DND-41 (cell line): ENCODE results near the gene CAT.

Experiments
- ATAC-seq: fragments of 200-7000 bp; cut with Tn5 transposase; 3 replicates; pipeline ENCODE4 v1.9.1; 2021; ENCODE audit warnings: low read depth; ENCODE audit not compliant: insufficient read depth
- DNase-seq: peaks from one replicate; pipeline ENCODE4 v3.0.0-alpha.2; 2020
- H2AFZ ChIP-seq: 2 replicates; pipeline ENCODE4 v1.6.0; 2012; ENCODE audit warnings: low read depth, low read length
- H3K27ac ChIP-seq: 2 replicates; pipeline ENCODE4 v1.5.1; 2012; ENCODE audit warnings: low read length, inconsistent platforms
- H3K27me3 ChIP-seq: fragments of 200-600 bp; sonication (generic); 2 replicates; pipeline ENCODE4 v1.6.0; 2012; ENCODE audit warnings: low read length, mild to moderate bottlenecking, inconsistent platforms; ENCODE audit not compliant: insufficient read depth, poor library complexity
- H3K36me3 ChIP-seq: 2 replicates; pipeline ENCODE4 v1.5.1; 2012; ENCODE audit warnings: low read length, inconsistent platforms; ENCODE audit not compliant: insufficient read depth
- H3K4me1 ChIP-seq: 2 replicates; pipeline ENCODE4 v1.5.1; 2012; ENCODE audit warnings: mild to moderate bottlenecking, low read length; ENCODE audit not compliant: insufficient read depth
- H3K4me2 ChIP-seq: 2 replicates; pipeline ENCODE4 v1.6.0; 2012; ENCODE audit warnings: mild to moderate bottlenecking, moderate library complexity, low read length, inconsistent platforms; ENCODE audit not compliant: insufficient read depth
- H3K4me3 ChIP-seq, 2 experiments: fragments of 200-600 bp in 1 of 2; shearing (Covaris generic) in 1 of 2; 2 replicates each; pipeline ENCODE4 v1.5.1; 2012 to 2016; ENCODE audit warnings: inconsistent platforms in 2 of 2, low read length in 2 of 2, mild to moderate bottlenecking in 2 of 2, low read depth in 1 of 2, moderate library complexity in 1 of 2
- H3K79me2 ChIP-seq: 2 replicates; pipeline ENCODE4 v1.6.0; 2012; ENCODE audit warnings: low read length, inconsistent platforms; ENCODE audit not compliant: insufficient read depth
- H3K9ac ChIP-seq: 2 replicates; pipeline ENCODE4 v1.6.0; 2012; ENCODE audit warnings: low read depth, mild to moderate bottlenecking, inconsistent platforms, low read length, moderate library complexity
- H3K9me3 ChIP-seq: 2 replicates; pipeline ENCODE4 v1.5.1; 2012; ENCODE audit warnings: low read length, moderate library complexity, mild to moderate bottlenecking, inconsistent platforms; ENCODE audit not compliant: insufficient read depth, severe bottlenecking
- H4K20me1 ChIP-seq: 2 replicates; pipeline ENCODE4 v1.6.0; 2012; ENCODE audit warnings: low read length; ENCODE audit not compliant: insufficient read depth
- CTCF ChIP-seq: IDR thresholded peaks from 2 replicates; pipeline ENCODE4 v1.5.1; 2012; ENCODE audit warnings: borderline replicate concordance, low read length, moderate library complexity, mild to moderate bottlenecking; ENCODE audit not compliant: poor library complexity, severe bottlenecking; ENCODE audit errors: extremely low read depth
- EZH2 ChIP-seq: IDR thresholded peaks from 3 replicates; pipeline ENCODE4 v1.6.1; 2012; ENCODE audit warnings: borderline replicate concordance, low read depth, mild to moderate bottlenecking, moderate library complexity, low read length, inconsistent platforms; ENCODE audit not compliant: severe bottlenecking

CAT gene

GRCh38 chr11:34397120-34397519 is 41.6 kb upstream of the CAT start:
- H2AFZ ChIP-seq, result no peak overlapping the region
- no peak overlapping the region for H3K4me3 ChIP-seq
- H3K79me2 ChIP-seq, result no peaks in the 10 kb centered on the region
- no peak for DNase-seq
- peaks cover 4% of the 10 kb centered on the region for H3K27me3 ChIP-seq
- no peak overlapping the region for H3K4me2 ChIP-seq
- H4K20me1 ChIP-seq, result no peaks in the 10 kb centered on the region
- ATAC-seq, result no peak
- no peaks in the 10 kb centered on the region for H3K9me3 ChIP-seq
- TF ChIP-seq EZH2, result no peak
- TF ChIP-seq CTCF, result no peak
- no peaks in the 10 kb centered on the region for H3K4me1 ChIP-seq
- H3K36me3 ChIP-seq, result no peaks in the 10 kb centered on the region
- H3K9ac ChIP-seq, result no peak overlapping the region
- H3K27ac ChIP-seq, result no peak overlapping the region

- no peak overlapping the region for H3K4me2 ChIP-seq
- H3K27me3 ChIP-seq, result peaks cover 4% of the 10 kb centered on the region
- H3K36me3 ChIP-seq, result no peaks in the 10 kb centered on the region
- no peak overlapping the region for H3K9ac ChIP-seq
- H3K4me3 ChIP-seq, result no peak overlapping the region
- no peak overlapping the region for H2AFZ ChIP-seq
- no peaks in the 10 kb centered on the region for H3K9me3 ChIP-seq
- H3K27ac ChIP-seq, result no peak overlapping the region
- H3K79me2 ChIP-seq, result no peaks in the 10 kb centered on the region
- H3K4me1 ChIP-seq, result no peaks in the 10 kb centered on the region
- no peaks in the 10 kb centered on the region for H4K20me1 ChIP-seq
- DNase-seq, result no peak
- TF ChIP-seq EZH2, result no peak
- TF ChIP-seq CTCF, result no peak
- ATAC-seq, result no peak
Measured at GRCh38 chr11:34397811-34398210, 40.9 kb upstream of the CAT start.

GRCh38 chr11:34403431-34403830 is 35.3 kb upstream of the CAT start:
- H3K4me1 ChIP-seq, result no peaks in the 10 kb centered on the region
- no peak overlapping the region for H3K4me3 ChIP-seq
- peaks cover 5% of the 10 kb centered on the region for H3K27me3 ChIP-seq
- no peak overlapping the region for H2AFZ ChIP-seq
- DNase-seq (no peak), ATAC-seq (no peak)
- H3K4me2 ChIP-seq, result no peak overlapping the region
- no peak overlapping the region for H3K9ac ChIP-seq
- H3K79me2 ChIP-seq, result no peaks in the 10 kb centered on the region
- no peaks in the 10 kb centered on the region for H3K36me3 ChIP-seq
- no peaks in the 10 kb centered on the region for H3K9me3 ChIP-seq
- H3K27ac ChIP-seq, result no peak overlapping the region
- no peak for TF ChIP-seq EZH2
- no peak for TF ChIP-seq CTCF
- no peaks in the 10 kb centered on the region for H4K20me1 ChIP-seq

DNA sequence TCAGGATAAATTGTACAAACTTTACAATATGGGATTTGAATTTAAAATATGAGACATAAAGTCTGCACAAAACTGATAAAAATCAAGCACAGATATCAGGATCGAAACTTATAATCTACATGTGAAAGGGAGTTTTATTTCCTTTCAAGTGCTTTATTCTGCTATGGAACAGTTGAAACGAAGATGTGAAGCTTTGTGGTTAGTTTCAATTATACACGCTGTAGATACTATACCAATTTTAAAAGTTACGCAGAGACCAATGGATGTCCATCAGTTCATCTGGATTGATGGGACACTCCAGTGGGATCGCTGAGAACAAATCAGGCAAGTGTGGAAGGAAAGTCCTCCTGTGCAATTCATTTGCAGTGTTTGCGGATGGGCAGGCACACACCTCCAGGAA is 34.5 kb upstream of the CAT start:
- ATAC-seq, result no peak
- H3K36me3 ChIP-seq, result no peaks in the 10 kb centered on the region
- no peak overlapping the region for H3K27ac ChIP-seq
- no peak for TF ChIP-seq CTCF
- H2AFZ ChIP-seq, result no peak overlapping the region
- no peaks in the 10 kb centered on the region for H3K4me1 ChIP-seq
- H3K4me3 ChIP-seq, result no peak overlapping the region
- H3K4me2 ChIP-seq, result no peak overlapping the region
- DNase-seq, result no peak
- H3K79me2 ChIP-seq, result no peaks in the 10 kb centered on the region
- no peaks in the 10 kb centered on the region for H3K9me3 ChIP-seq
- no peaks in the 10 kb centered on the region for H4K20me1 ChIP-seq
- H3K27me3 ChIP-seq, result peaks cover 5% of the 10 kb centered on the region
- H3K9ac ChIP-seq, result no peak overlapping the region
